ENCODE measurements around the gene SPTLC3.

Gene SPTLC3

GRCh38 chr20:12984863-12985262 lies 23.9 kb upstream of the SPTLC3 start:
- DNase-seq (ENCODE audit: low read depth in 2 of 2), result no peak

GRCh38 chr20:12987261-12987660 lies 21.5 kb upstream of the SPTLC3 start:
- DNase-seq (ENCODE audit: low read depth in 2 of 2), result no peak

- DNase-seq (ENCODE audit: low read depth in 2 of 2), result no peak
Observed at GRCh38 chr20:12989586-12990115, 19.1 kb upstream of the SPTLC3 start.

- no peak for DNase-seq (ENCODE audit: low read depth in 2 of 2)
Observed at GRCh38 chr20:12997128-12997655, 11.6 kb upstream of the SPTLC3 start.

- no peak for DNase-seq (ENCODE audit: low read depth in 2 of 2)
Observed at GRCh38 chr20:12998046-12998445, 10.7 kb upstream of the SPTLC3 start.

GRCh38 chr20:12999201-12999600 lies 9.6 kb upstream of the SPTLC3 start:
- DNase-seq (ENCODE audit: low read depth in 2 of 2), result no peak

- DNase-seq (ENCODE audit: low read depth in 2 of 2), result no peak
Observed at GRCh38 chr20:13002251-13002650, 6.5 kb upstream of the SPTLC3 start.

GRCh38 chr20:13006825-13007224 lies 1.9 kb upstream of the SPTLC3 start:
- DNase-seq (ENCODE audit: low read depth in 2 of 2), result no peak

GRCh38 chr20:13007596-13007995 lies 1.2 kb upstream of the SPTLC3 start:
- DNase-seq (ENCODE audit: low read depth in 2 of 2), result no peak

GRCh38 chr20:13009682-13010406 lies 1.1 kb downstream of the SPTLC3 start:
- DNase-seq (ENCODE audit: low read depth in 2 of 2), result no peak

GRCh38 chr20:13012886-13013285 lies 4.1 kb downstream of the SPTLC3 start:
- DNase-seq (ENCODE audit: low read depth in 2 of 2), result no peak

GRCh38 chr20:13013411-13013810 lies 4.6 kb downstream of the SPTLC3 start:
- no peak for DNase-seq (ENCODE audit: low read depth in 2 of 2)

- no peak for DNase-seq (ENCODE audit: low read depth in 2 of 2)
Observed at GRCh38 chr20:13017235-13017634, 8.5 kb downstream of the SPTLC3 start.

- no peak for DNase-seq (ENCODE audit: low read depth in 2 of 2)
Observed at GRCh38 chr20:13017883-13018535, 9.2 kb downstream of the SPTLC3 start.

GRCh38 chr20:13021205-13021970 lies 12.6 kb downstream of the SPTLC3 start:
- DNase-seq (ENCODE audit: low read depth in 2 of 2), result no peak

GRCh38 chr20:13022401-13023155 lies 13.8 kb downstream of the SPTLC3 start:
- DNase-seq (ENCODE audit: low read depth in 2 of 2), result no peak

- no peak for DNase-seq (ENCODE audit: low read depth in 2 of 2)
Observed at GRCh38 chr20:13024596-13024995, 15.8 kb downstream of the SPTLC3 start.

GRCh38 chr20:13025181-13025580 lies 16.4 kb downstream of the SPTLC3 start:
- DNase-seq (ENCODE audit: low read depth in 2 of 2), result no peak

GRCh38 chr20:13028001-13028400 lies 19.2 kb downstream of the SPTLC3 start:
- no peak for DNase-seq (ENCODE audit: low read depth in 2 of 2)

- no peak for DNase-seq (ENCODE audit: low read depth in 2 of 2)
Observed at GRCh38 chr20:13028673-13029072, 19.9 kb downstream of the SPTLC3 start.

- no peak for DNase-seq (ENCODE audit: low read depth in 2 of 2)
Observed at GRCh38 chr20:13029687-13030375, 21.1 kb downstream of the SPTLC3 start.

All from stimulated activated CD4-positive, alpha-beta T cell treated with anti-CD3 and anti-CD28 coated beads, Interleukin-1b, Interleukin-23, amount 100 ng/mL, for 4 hours (primary cell).